Measurements from ENCODE around the gene MLLT6. TPM values are rescaled to one million over a fixed set of nuclear protein-coding genes. Genes with fewer than 3 reads are reported as not detected.
A peak's percentile ranks its signal among the peaks of the same experiment; 100 is the strongest.

MLLT6 gene
- total and polyA plus RNA-seq, 10 of the 15 experiments (the other 5 are each of a cell fraction or from before 2014, with no cell fraction given) = 4.8 to 105 (median 36.3) TPM

DNA sequence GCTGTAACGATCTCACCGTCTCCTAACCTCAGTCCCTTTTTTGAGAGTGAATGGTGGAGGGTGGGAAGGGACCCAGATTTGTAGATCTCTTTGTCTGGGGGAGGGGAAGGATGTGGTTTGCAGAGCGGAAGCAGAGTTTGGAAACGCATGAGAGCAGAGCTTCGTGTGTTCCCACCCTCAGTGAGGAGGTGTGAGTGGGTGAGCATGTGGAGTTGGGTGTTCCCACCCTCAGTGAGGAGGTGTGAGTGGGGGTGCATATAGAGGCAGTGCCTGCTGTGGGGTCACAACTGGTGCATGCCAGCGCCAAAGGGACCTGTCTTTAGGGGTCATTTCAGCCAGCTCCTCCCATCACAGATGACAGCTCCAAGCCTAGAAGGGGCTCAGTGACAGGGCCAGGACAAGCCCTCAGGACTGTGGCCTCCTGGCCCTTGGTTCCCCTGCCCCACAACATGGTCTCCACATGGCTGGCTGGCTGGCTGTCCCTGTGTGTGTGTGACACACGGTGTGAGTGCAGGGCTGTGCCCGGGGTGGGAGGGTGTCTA is 23.3 kb downstream of the MLLT6 start (continued):
- TF ChIP-seq, protein P1, sequence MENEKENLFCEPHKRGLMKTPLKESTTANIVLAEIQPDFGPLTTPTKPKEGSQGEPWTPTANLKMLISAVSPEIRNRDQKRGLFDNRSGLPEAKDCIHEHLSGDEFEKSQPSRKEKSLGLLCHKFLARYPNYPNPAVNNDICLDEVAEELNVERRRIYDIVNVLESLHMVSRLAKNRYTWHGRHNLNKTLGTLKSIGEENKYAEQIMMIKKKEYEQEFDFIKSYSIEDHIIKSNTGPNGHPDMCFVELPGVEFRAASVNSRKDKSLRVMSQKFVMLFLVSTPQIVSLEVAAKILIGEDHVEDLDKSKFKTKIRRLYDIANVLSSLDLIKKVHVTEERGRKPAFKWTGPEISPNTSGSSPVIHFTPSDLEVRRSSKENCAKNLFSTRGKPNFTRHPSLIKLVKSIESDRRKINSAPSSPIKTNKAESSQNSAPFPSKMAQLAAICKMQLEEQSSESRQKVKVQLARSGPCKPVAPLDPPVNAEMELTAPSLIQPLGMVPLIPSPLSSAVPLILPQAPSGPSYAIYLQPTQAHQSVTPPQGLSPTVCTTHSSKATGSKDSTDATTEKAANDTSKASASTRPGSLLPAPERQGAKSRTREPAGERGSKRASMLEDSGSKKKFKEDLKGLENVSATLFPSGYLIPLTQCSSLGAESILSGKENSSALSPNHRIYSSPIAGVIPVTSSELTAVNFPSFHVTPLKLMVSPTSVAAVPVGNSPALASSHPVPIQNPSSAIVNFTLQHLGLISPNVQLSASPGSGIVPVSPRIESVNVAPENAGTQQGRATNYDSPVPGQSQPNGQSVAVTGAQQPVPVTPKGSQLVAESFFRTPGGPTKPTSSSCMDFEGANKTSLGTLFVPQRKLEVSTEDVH (IDR thresholded peaks at IDR 0.05; ENCODE audit: low read depth, partially characterized antibody) = no peak
- no peak for TF ChIP-seq BCL11A (IDR thresholded peaks at IDR 0.05; ENCODE audit: low read depth, low read length)
- TF ChIP-seq EZH2 (IDR thresholded peaks at IDR 0.05; ENCODE audit: borderline replicate concordance, control insufficient read depth, low read depth, low read length) = no peak
- TF ChIP-seq SP1 (IDR thresholded peaks at IDR 0.05; ENCODE audit: low read depth, low read length) = peak; percentile 27
- TF ChIP-seq, protein P2, sequence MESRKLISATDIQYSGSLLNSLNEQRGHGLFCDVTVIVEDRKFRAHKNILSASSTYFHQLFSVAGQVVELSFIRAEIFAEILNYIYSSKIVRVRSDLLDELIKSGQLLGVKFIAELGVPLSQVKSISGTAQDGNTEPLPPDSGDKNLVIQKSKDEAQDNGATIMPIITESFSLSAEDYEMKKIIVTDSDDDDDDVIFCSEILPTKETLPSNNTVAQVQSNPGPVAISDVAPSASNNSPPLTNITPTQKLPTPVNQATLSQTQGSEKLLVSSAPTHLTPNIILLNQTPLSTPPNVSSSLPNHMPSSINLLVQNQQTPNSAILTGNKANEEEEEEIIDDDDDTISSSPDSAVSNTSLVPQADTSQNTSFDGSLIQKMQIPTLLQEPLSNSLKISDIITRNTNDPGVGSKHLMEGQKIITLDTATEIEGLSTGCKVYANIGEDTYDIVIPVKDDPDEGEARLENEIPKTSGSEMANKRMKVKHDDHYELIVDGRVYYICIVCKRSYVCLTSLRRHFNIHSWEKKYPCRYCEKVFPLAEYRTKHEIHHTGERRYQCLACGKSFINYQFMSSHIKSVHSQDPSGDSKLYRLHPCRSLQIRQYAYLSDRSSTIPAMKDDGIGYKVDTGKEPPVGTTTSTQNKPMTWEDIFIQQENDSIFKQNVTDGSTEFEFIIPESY (IDR thresholded peaks at IDR 0.05) = no peak
- TF ChIP-seq EED (IDR thresholded peaks at IDR 0.05; ENCODE audit: low read depth) = peak; percentile 65; the same call in 1 of the 2 replicates
- TF ChIP-seq BRCA1 (IDR thresholded peaks at IDR 0.05; ENCODE audit: low read depth, low read length) = no peak
- no peak for TF ChIP-seq NR2C1 (IDR thresholded peaks at IDR 0.05)
- TF ChIP-seq NRF1 (conservative IDR thresholded peaks at IDR 0.05; ENCODE audit: low read depth, low read length) = no peak
- no peak for TF ChIP-seq ATF7 (IDR thresholded peaks at IDR 0.05; ENCODE audit: low read depth)
- TF ChIP-seq CHD4 (IDR thresholded peaks at IDR 0.05) = no peak
- TF ChIP-seq LARP7 (IDR thresholded peaks at IDR 0.05) = no peak
- no peak for TF ChIP-seq TAF1 (IDR thresholded peaks at IDR 0.05; ENCODE audit: borderline replicate concordance, low read depth, low read length)
- no peak for TF ChIP-seq SUZ12 (IDR thresholded peaks at IDR 0.05; ENCODE audit: unreplicated experiment)
- TF ChIP-seq MYC (IDR thresholded peaks at IDR 0.05; ENCODE audit: insufficient read depth, insufficient read length, insufficient replicate concordance, low read length, severe bottlenecking) = no peak
- TF ChIP-seq, protein P3, sequence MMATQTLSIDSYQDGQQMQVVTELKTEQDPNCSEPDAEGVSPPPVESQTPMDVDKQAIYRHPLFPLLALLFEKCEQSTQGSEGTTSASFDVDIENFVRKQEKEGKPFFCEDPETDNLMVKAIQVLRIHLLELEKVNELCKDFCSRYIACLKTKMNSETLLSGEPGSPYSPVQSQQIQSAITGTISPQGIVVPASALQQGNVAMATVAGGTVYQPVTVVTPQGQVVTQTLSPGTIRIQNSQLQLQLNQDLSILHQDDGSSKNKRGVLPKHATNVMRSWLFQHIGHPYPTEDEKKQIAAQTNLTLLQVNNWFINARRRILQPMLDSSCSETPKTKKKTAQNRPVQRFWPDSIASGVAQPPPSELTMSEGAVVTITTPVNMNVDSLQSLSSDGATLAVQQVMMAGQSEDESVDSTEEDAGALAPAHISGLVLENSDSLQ (IDR thresholded peaks at IDR 0.05) = no peak
- TF ChIP-seq, protein P4, sequence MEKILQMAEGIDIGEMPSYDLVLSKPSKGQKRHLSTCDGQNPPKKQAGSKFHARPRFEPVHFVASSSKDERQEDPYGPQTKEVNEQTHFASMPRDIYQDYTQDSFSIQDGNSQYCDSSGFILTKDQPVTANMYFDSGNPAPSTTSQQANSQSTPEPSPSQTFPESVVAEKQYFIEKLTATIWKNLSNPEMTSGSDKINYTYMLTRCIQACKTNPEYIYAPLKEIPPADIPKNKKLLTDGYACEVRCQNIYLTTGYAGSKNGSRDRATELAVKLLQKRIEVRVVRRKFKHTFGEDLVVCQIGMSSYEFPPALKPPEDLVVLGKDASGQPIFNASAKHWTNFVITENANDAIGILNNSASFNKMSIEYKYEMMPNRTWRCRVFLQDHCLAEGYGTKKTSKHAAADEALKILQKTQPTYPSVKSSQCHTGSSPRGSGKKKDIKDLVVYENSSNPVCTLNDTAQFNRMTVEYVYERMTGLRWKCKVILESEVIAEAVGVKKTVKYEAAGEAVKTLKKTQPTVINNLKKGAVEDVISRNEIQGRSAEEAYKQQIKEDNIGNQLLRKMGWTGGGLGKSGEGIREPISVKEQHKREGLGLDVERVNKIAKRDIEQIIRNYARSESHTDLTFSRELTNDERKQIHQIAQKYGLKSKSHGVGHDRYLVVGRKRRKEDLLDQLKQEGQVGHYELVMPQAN (conservative IDR thresholded peaks at IDR 0.05) = no peak
- no peak for TF ChIP-seq CBX3 (IDR thresholded peaks at IDR 0.05; ENCODE audit: borderline replicate concordance, low read depth)
- no peak for TF ChIP-seq SREBF1 (IDR thresholded peaks at IDR 0.05; ENCODE audit: low read length)
- TF ChIP-seq NFXL1 (IDR thresholded peaks at IDR 0.05; ENCODE audit: borderline replicate concordance) = no peak
- no peak for TF ChIP-seq TCF3 (IDR thresholded peaks at IDR 0.05; ENCODE audit: borderline replicate concordance, insufficient read depth, low read depth, low read length)
